H1 (cell line): ENCODE data around the gene TRABD2B. TPM values are rescaled to one million over a fixed set of nuclear protein-coding genes. Genes with fewer than 3 reads are reported as not detected.

Experiments used
- SP4 ChIP-seq: IDR thresholded peaks from 2 replicates; pipeline ENCODE4 v1.6.1; 2012; ENCODE audit warnings: low read length, inconsistent platforms
- TBP ChIP-seq: IDR thresholded peaks from 2 replicates; pipeline ENCODE4 v1.6.1; 2011; ENCODE audit warnings: low read depth, low read length, improper control_type of control experiment
- TEAD4 ChIP-seq: IDR thresholded peaks from 2 replicates; pipeline ENCODE4 v1.6.1; 2012; ENCODE audit warnings: low read depth, low read length, inconsistent platforms, mixed read lengths
- polyA plus RNA-seq, 7 experiments: library from polyadenylated mRNA; depleted of rRNA in 3 of 7; stranded (reverse) in 5 of 7; unstranded in 2 of 7; fragments of >200 nt in 5 of 7; fragments of 200-250 nt in 2 of 7; gene quantifications; 1 replicate in 5 of 7; 2 replicates in 1 of 7; 4 replicates in 1 of 7; pipeline versions ENCODE4 v1.2.1 to v1.2.3, GENCODE V29; 2011 to 2013; ENCODE audit warnings: missing spikeins in 2 of 7, mixed read lengths in 2 of 7
- total RNA-seq: library from RNA; stranded (reverse); fragmentation: NEBNext Ultra II Directional; extraction: Animal tissue kit (Norgen Biotek cat#: 25700); gene quantifications from 2 replicates; pipeline ENCODE4 v1.2.1, GENCODE V29; 2021

The TRABD2B gene
- total and polyA plus RNA-seq, 2 of the 8 experiments (the other 6 are each of a cell fraction or from before 2014, with no cell fraction given) = 0.95 to 3.4 TPM

DNA sequence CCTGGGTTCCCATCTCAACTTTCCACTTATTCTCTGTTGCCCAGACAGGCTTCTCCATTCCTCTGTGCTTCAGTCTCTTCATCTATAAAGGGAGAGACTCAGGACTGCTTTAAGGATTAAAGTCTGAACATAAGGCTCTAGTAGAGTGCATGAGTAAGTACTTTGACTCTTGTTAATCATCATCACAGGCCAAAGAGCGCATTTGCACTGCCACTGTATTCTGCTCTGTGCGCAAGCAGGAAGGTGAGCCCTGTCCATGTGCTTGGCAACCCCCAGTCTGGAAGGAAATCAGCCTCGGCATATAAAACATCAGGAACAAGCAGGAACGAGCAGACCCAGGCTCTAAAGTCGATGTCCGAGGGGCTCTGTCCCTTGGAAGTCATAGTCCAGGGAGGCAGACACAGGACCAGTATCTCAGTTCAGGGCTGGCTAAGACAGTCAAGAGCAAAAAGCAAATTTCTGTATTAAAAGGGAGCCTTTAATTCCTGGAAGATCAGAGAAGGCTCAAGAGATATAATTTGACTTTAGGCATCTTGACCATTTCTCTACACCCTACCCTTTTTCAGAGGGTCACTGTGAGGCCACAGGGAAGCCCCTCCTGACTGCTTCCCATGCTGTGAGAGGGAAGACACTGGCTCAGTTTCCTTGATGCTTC, 131.2 kb downstream of the TRABD2B start (continued):
- TF ChIP-seq TEAD4 (no peak), TBP (no peak), SP4 (no peak)
- TF ChIP-seq, all 59 proteins: peak for 0
